Astrocyte of the cerebellum (primary cell): ENCODE data around the gene NLGN1.

Experiments used
- DNase-seq: peaks from one replicate; pipeline ENCODE4 v3.0.0-alpha.2; 2011; ENCODE audit warnings: low read depth
- H3K4me3 ChIP-seq: 2 replicates; pipeline ENCODE4 v1.5.1; 2011; ENCODE audit warnings: mild to moderate bottlenecking, low read depth, low read length, moderate library complexity
- CTCF ChIP-seq: IDR thresholded peaks from 2 replicates; pipeline ENCODE4 v1.5.1; 2012; ENCODE audit warnings: low read length, low read depth, moderate library complexity, mild to moderate bottlenecking; ENCODE audit errors: missing control alignments
- in situ Hi-C: cut with HindIII; loops from 2 replicates; pipeline ENCODE4 v1.10.0; 2017; ENCODE audit warnings: low sequenced_read_pairs

The NLGN1 gene

GRCh38 chr3:173893066-173893465 is 495.5 kb downstream of the NLGN1 start:
- no peak overlapping the region for H3K4me3 ChIP-seq
- peak; percentile 70 for DNase-seq
- in situ Hi-C loops: no loop called here
- TF ChIP-seq CTCF: no peak

- no peak for TF ChIP-seq CTCF
- no peak overlapping the region for H3K4me3 ChIP-seq
- in situ Hi-C loops: no loop called here
- no peak for DNase-seq
Measured at GRCh38 chr3:173893835-173894234, 496.3 kb downstream of the NLGN1 start.

GRCh38 chr3:173897631-173898030 is 500.1 kb downstream of the NLGN1 start:
- in situ Hi-C loops: no loop called here
- H3K4me3 ChIP-seq: no peak overlapping the region
- no peak for DNase-seq
- TF ChIP-seq CTCF: no peak

- in situ Hi-C loops: no loop called here
- no peak overlapping the region for H3K4me3 ChIP-seq
- TF ChIP-seq CTCF: no peak
Measured at GRCh38 chr3:173901649-173902048, 504.1 kb downstream of the NLGN1 start.

GRCh38 chr3:173902401-173902800 is 504.9 kb downstream of the NLGN1 start:
- DNase-seq: no peak

More at GRCh38 chr3:173901649-173902048, 504.1 kb downstream of the NLGN1 start:
- DNase-seq: no peak

GRCh38 chr3:173902871-173903270 is 505.3 kb downstream of the NLGN1 start:
- H3K4me3 ChIP-seq: no peak overlapping the region
- TF ChIP-seq CTCF: no peak

More at GRCh38 chr3:173902401-173902800, 504.9 kb downstream of the NLGN1 start:
- in situ Hi-C loops: no loop called here
- TF ChIP-seq CTCF: no peak
- H3K4me3 ChIP-seq: no peak overlapping the region

GRCh38 chr3:173905381-173905780 is 507.8 kb downstream of the NLGN1 start:
- no peak for DNase-seq
- in situ Hi-C loops: no loop called here
- TF ChIP-seq CTCF: no peak
- H3K4me3 ChIP-seq: no peak overlapping the region

More at GRCh38 chr3:173902871-173903270, 505.3 kb downstream of the NLGN1 start:
- in situ Hi-C loops: no loop called here
- no peak for DNase-seq
